Liver (tissue), 9 donors: ENCODE measurements around the gene MANSC1. TPM values are rescaled to one million over a fixed set of nuclear protein-coding genes. Genes with fewer than 3 reads are reported as not detected.
A peak's percentile ranks its signal among the peaks of the same experiment; 100 is the strongest.

Source experiments
- DNase-seq: peaks from one replicate; pipeline ENCODE4 v3.0.0-alpha.2; 2017; ENCODE audit warnings: low spot score
- H3K27ac ChIP-seq, 2 donors: one replicate each; pipeline ENCODE4 v1.7.0; 2013; ENCODE audit warnings: inconsistent platforms in 2 of 2, low read length in 2 of 2, control low read depth in 1 of 2, low read depth in 1 of 2, mild to moderate bottlenecking in 1 of 2
- H3K27me3 ChIP-seq, 4 donors: one replicate each; pipeline versions ENCODE4 v1.6.1 to v1.7.0; 2013; ENCODE audit warnings: low read length in 3 of 4, inconsistent platforms in 1 of 4, mild to moderate bottlenecking in 1 of 4, moderate library complexity in 1 of 4; ENCODE audit not compliant: control insufficient read depth in 4 of 4, insufficient read depth in 4 of 4
- H3K36me3 ChIP-seq, 4 donors: one replicate each; pipeline versions ENCODE4 v1.6.1 to v1.7.0; 2013; ENCODE audit warnings: low read length in 3 of 4, mild to moderate bottlenecking in 3 of 4, low read depth in 1 of 4, moderate library complexity in 1 of 4; ENCODE audit not compliant: control insufficient read depth in 4 of 4, insufficient read depth in 3 of 4
- H3K4me1 ChIP-seq, 4 donors: one replicate each; pipeline versions ENCODE4 v1.6.1 to v1.7.0; 2013; ENCODE audit warnings: low read length in 3 of 4, mild to moderate bottlenecking in 3 of 4, moderate library complexity in 1 of 4; ENCODE audit not compliant: control insufficient read depth in 4 of 4, insufficient read depth in 4 of 4
- H3K4me3 ChIP-seq, 3 donors: one replicate each; pipeline versions ENCODE4 v1.6.1 to v1.7.0; 2013; ENCODE audit warnings: low read length in 3 of 3, control low read depth in 1 of 3, low read depth in 1 of 3, mild to moderate bottlenecking in 1 of 3
- H3K9ac ChIP-seq, 2 donors: one replicate each; pipeline ENCODE4 v1.7.0; 2013; ENCODE audit warnings: low read length in 2 of 2, mild to moderate bottlenecking in 2 of 2, moderate library complexity in 2 of 2, control low read depth in 1 of 2, low read depth in 1 of 2
- H3K9me3 ChIP-seq, 4 donors: one replicate each; pipeline versions ENCODE4 v1.6.1 to v1.7.0; 2013; ENCODE audit warnings: low read length in 3 of 4; ENCODE audit not compliant: control insufficient read depth in 4 of 4
- ATF3 ChIP-seq: IDR thresholded peaks from 2 replicates; pipeline ENCODE4 v1.6.1; 2016; ENCODE audit warnings: antibody characterized with exemption
- CTCF ChIP-seq: fragments of 150-350 bp; IDR thresholded peaks from 2 replicates; pipeline ENCODE4 v1.5.1; 2017; ENCODE audit warnings: improper control_type of control experiment, low read depth, low read length; ENCODE audit not compliant: missing input control
- EGR1 ChIP-seq, 2 donors: IDR thresholded peaks; 2 replicates each; pipeline ENCODE4 v1.6.1; 2016 to 2018; ENCODE audit warnings: antibody characterized with exemption in 2 of 2, low read depth in 2 of 2
- FOXA1 ChIP-seq: IDR thresholded peaks from 2 replicates; pipeline ENCODE4 v1.6.1; 2016; ENCODE audit warnings: antibody characterized with exemption
- FOXA2 ChIP-seq: IDR thresholded peaks from 2 replicates; pipeline ENCODE4 v1.6.1; 2016; ENCODE audit warnings: antibody characterized with exemption
- GABPA ChIP-seq, 2 donors: IDR thresholded peaks in 1 of 2; conservative IDR thresholded peaks in 1 of 2; 2 replicates each; pipeline ENCODE4 v1.6.1; 2016; ENCODE audit warnings: antibody characterized with exemption in 2 of 2, mild to moderate bottlenecking in 1 of 2, moderate library complexity in 1 of 2
- HNF4A ChIP-seq, 2 donors: conservative IDR thresholded peaks; 2 replicates each; pipeline ENCODE4 v1.6.1; 2016; ENCODE audit warnings: antibody characterized with exemption in 2 of 2, mild to moderate bottlenecking in 2 of 2
- HNF4G ChIP-seq: IDR thresholded peaks from 2 replicates; pipeline ENCODE4 v1.6.1; 2016; ENCODE audit warnings: antibody characterized with exemption
- JUND ChIP-seq, 2 donors: IDR thresholded peaks; 2 replicates each; pipeline ENCODE4 v1.6.1; 2016; ENCODE audit warnings: antibody characterized with exemption in 2 of 2
- MAX ChIP-seq: IDR thresholded peaks from 2 replicates; pipeline ENCODE4 v1.6.1; 2016; ENCODE audit warnings: antibody characterized with exemption
- NR2F2 ChIP-seq: IDR thresholded peaks from 2 replicates; pipeline ENCODE4 v1.6.1; 2016; ENCODE audit warnings: antibody characterized with exemption
- RAD21 ChIP-seq, 2 donors: IDR thresholded peaks; 2 replicates each; pipeline ENCODE4 v1.6.1; 2016; ENCODE audit warnings: antibody characterized with exemption in 2 of 2, mild to moderate bottlenecking in 2 of 2
- REST ChIP-seq: IDR thresholded peaks from 2 replicates; pipeline ENCODE4 v1.6.1; 2016; ENCODE audit warnings: antibody characterized with exemption, mild to moderate bottlenecking
- RXRA ChIP-seq, 2 donors: IDR thresholded peaks; 2 replicates each; pipeline ENCODE4 v1.6.1; 2017 to 2018; ENCODE audit warnings: antibody characterized with exemption in 2 of 2, mild to moderate bottlenecking in 1 of 2
- SP1 ChIP-seq: IDR thresholded peaks from 2 replicates; pipeline ENCODE4 v1.6.1; 2018; ENCODE audit warnings: antibody characterized with exemption, mild to moderate bottlenecking
- TAF1 ChIP-seq: conservative IDR thresholded peaks from 2 replicates; pipeline ENCODE4 v1.6.1; 2016; ENCODE audit warnings: antibody characterized with exemption, mild to moderate bottlenecking
- YY1 ChIP-seq: IDR thresholded peaks from 2 replicates; pipeline ENCODE4 v1.6.1; 2016; ENCODE audit warnings: antibody characterized with exemption, mild to moderate bottlenecking
- ZBTB33 ChIP-seq: IDR thresholded peaks from 2 replicates; pipeline ENCODE4 v1.6.1; 2016; ENCODE audit warnings: antibody characterized with exemption
- WGBS: extraction: QIAGEN DNeasy Blood & Tissue Kit; methylation state at CpG from one replicate; pipeline ENCODE4 v1.1.7; 2013; 5-methylcytosine and 5-hydroxymethylcytosine counted together
- polyA plus RNA-seq, 2 donors: library from polyadenylated mRNA; stranded (reverse) in 1 of 2; unstranded in 1 of 2; fragments of 200-250 nt in 1 of 2; fragments of >200 nt in 1 of 2; fragmentation: Nextera tagmentation in 1 of 2; extraction: Ambion mirVana in 1 of 2; gene quantifications; one replicate each; pipeline versions ENCODE4 v1.2.1 to v1.2.3, GENCODE V29; 2013 to 2015
- total RNA-seq, 2 donors: library from RNA; depleted of rRNA; stranded (reverse); fragments of >200 nt; gene quantifications; one replicate each; pipeline ENCODE4 v1.2.3, GENCODE V29; 2014
- donor health status: healthy.
- donor health status: healthy.
- donor health status: healthy.
- donor health status: healthy.
- donor health status: healthy.

The MANSC1 gene
- total and polyA plus RNA-seq, 4 donors = 2.1 to 7.8 (median 4.7) TPM

- Histone ChIP-seq H3K9ac (no peak overlapping the region), H3K27ac (no peak overlapping the region), H3K4me1 (peaks cover 6 to 33% (median 26%) of the 10 kb centered on the region in 4 donors), H3K4me3 (no peak overlapping the region), H3K27me3 (no peaks in the 10 kb centered on the region), H3K9me3 (no peaks in the 10 kb centered on the region), H3K36me3 (no peaks in the 10 kb centered on the region)
- 91% methylated on average over 8 of the region's 8 CpGs for WGBS
- TF ChIP-seq ATF3 = no peak
- no peak for TF ChIP-seq NR2F2
- TF ChIP-seq EGR1 (IDR thresholded peaks at IDR 0.05; ENCODE audit: low read depth in 2 of 2) = no peak
- no peak for TF ChIP-seq REST
- no peak for TF ChIP-seq ZBTB33
- TF ChIP-seq FOXA2 = no peak
- TF ChIP-seq RAD21 (IDR thresholded peaks at IDR 0.05) = no peak
- no peak for TF ChIP-seq CTCF
- no peak for TF ChIP-seq MAX
- no peak for TF ChIP-seq SP1
- DNase-seq = no peak
Measured at GRCh38 chr12:12297201-12297830, 52.7 kb downstream of the MANSC1 start.

GRCh38 chr12:12294215-12295005 lies 55.6 kb downstream of the MANSC1 start:
- peaks cover 2 to 17% (median 9%) of the 10 kb centered on the region in 4 donors for H3K4me1 ChIP-seq
- H3K27ac ChIP-seq = peak overlapping the region; percentile 93 to 98
- H3K9me3 ChIP-seq = no peaks in the 10 kb centered on the region
- no peaks in the 10 kb centered on the region for H3K27me3 ChIP-seq
- WGBS = 31% methylated on average over 5 of the region's 5 CpGs
- peak overlapping the region; percentile 48 to 56 (median 52) for H3K4me3 ChIP-seq
- no peaks in the 10 kb centered on the region for H3K36me3 ChIP-seq
- no peak for DNase-seq
- H3K9ac ChIP-seq = peak overlapping the region; percentile 45 to 84
- TF ChIP-seq FOXA2 (peak; percentile 24), JUND (IDR thresholded peaks at IDR 0.05) (peak in 1 of 2 donors; percentile 50), YY1 (peak; percentile 46), SP1 (peak; percentile 73), GABPA (IDR thresholded peaks at IDR 0.05 in 1 of 2, conservative IDR thresholded peaks at IDR 0.05 in 1 of 2) (peak in 1 of 2 donors; percentile 15), ATF3 (peak; percentile 53), HNF4G (no peak), NR2F2 (peak; percentile 48), HNF4A (conservative IDR thresholded peaks at IDR 0.05) (peak; percentile 41 to 73), CTCF (no peak), TAF1 (peak; percentile 74), MAX (peak; percentile 72), RAD21 (IDR thresholded peaks at IDR 0.05) (peak in 1 of 2 donors; percentile 9), RXRA (IDR thresholded peaks at IDR 0.05) (peak; percentile 88 to 89), FOXA1 (no peak)
